Measurements from ENCODE around the gene CDH4.

CDH4 gene

DNA sequence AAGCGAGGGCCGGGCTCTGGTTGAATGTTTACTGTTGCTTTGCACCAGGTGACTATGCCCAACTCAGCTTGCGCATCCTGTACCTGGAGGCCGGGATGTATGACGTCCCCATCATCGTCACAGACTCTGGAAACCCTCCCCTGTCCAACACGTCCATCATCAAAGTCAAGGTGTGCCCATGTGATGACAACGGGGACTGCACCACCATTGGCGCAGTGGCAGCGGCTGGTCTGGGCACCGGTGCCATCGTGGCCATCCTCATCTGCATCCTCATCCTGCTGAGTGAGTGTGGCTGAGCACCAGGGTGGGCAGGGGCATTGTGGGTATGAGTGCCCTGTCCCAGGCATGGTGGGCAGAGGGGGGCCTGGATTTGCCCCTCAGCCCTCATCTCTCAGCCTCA lies 677.5 kb downstream of the CDH4 start:
- TF ChIP-seq CTCF (IDR thresholded peaks at IDR 0.05; ENCODE audit: low read depth, low read length) = no peak
- no peak for DNase-seq (ENCODE audit: low read depth in 2 of 2)
- no peak overlapping the region for H3K4me3 ChIP-seq (replicated peaks in 1 of 2; ENCODE audit: low read depth in 2 of 2, low read length in 2 of 2)

DNA sequence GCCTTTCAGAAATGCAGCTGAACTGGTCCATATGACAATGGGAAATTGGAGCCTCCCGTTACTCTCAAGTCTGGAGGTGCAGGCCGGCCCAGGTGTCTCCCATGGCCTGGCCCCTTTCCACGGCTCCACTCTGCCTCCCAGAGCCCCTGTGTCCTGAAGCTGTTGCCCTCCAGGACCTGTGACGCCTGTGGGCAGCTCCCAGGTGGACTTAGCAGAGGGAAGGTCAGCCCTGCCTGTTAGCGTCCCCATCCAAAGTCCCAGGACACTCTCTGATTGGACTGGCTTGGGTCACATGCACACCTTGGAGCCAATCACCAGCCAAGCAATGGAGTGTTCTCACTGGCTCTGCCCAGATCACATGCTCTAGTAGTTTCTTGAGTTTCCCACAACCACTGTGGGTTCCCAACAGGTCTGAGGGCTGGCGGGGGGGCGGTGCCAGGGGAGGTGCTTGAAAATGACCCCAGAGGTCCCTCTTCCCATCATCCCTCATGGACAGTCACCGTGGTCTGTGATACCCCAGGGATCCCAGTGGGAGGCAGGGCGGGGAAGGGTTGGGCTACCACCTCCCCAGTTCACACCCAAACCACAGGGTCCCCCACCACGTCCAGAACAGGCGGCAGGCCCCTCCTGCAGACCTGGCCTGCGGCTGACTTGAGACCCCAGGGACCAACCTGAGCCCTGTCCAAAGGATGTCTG lies 678.1 kb downstream of the CDH4 start:
- no peak overlapping the region for H3K4me3 ChIP-seq (replicated peaks in 1 of 2; ENCODE audit: low read depth in 2 of 2, low read length in 2 of 2)
- no peak for TF ChIP-seq CTCF (IDR thresholded peaks at IDR 0.05; ENCODE audit: low read depth, low read length)
- no peak for DNase-seq (ENCODE audit: low read depth in 2 of 2)

DNA sequence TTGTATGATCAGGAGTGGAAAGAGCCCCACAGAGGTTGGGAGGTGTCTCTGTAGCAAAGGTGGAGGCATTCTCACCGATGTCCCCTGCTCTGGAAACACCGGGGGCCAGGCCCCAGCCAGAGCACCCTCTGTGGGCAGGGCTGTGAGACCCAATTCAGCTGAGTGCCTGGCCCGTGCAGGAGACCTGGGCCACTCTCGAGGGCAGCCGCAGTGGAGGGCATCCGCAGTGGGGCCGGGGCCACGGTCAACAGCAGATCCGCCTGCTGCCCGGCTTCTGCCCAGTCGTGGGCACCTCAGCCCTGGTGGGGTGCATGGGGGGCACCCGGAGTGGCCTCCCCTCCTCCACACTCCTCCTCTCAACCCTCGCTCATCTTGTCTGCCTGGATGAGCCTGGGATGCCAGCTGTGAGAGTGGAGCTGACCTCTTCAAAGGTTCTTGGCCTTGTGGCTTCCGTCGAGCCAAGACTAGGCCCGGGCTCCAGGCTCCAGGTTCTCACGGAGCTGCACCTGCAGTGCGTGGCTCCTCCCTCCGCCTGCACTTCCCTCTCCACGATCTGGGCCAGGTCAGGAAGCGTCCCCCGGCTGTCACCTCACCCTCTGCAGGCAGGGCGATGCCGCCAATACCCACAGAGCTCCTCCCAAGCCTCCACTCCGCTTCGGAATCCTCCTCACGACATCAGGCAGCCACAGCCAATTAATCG lies 678.9 kb downstream of the CDH4 start:
- no peak for TF ChIP-seq CTCF (IDR thresholded peaks at IDR 0.05; ENCODE audit: low read depth, low read length)
- no peak for DNase-seq (ENCODE audit: low read depth in 2 of 2)
- no peak overlapping the region for H3K4me3 ChIP-seq (replicated peaks in 1 of 2; ENCODE audit: low read depth in 2 of 2, low read length in 2 of 2)

GRCh38 chr20:61931476-61932198 lies 679.6 kb downstream of the CDH4 start:
- no peak for TF ChIP-seq CTCF (IDR thresholded peaks at IDR 0.05; ENCODE audit: low read depth, low read length)
- no peak for DNase-seq (ENCODE audit: low read depth in 2 of 2)
- no peak overlapping the region for H3K4me3 ChIP-seq (replicated peaks in 1 of 2; ENCODE audit: low read depth in 2 of 2, low read length in 2 of 2)

- no peak for DNase-seq (ENCODE audit: low read depth in 2 of 2)
- TF ChIP-seq CTCF (IDR thresholded peaks at IDR 0.05; ENCODE audit: low read depth, low read length) = no peak
- H3K4me3 ChIP-seq (replicated peaks in 1 of 2; ENCODE audit: low read depth in 2 of 2, low read length in 2 of 2) = no peak overlapping the region
Measured at GRCh38 chr20:61932199-61932592, 680.1 kb downstream of the CDH4 start.

DNA sequence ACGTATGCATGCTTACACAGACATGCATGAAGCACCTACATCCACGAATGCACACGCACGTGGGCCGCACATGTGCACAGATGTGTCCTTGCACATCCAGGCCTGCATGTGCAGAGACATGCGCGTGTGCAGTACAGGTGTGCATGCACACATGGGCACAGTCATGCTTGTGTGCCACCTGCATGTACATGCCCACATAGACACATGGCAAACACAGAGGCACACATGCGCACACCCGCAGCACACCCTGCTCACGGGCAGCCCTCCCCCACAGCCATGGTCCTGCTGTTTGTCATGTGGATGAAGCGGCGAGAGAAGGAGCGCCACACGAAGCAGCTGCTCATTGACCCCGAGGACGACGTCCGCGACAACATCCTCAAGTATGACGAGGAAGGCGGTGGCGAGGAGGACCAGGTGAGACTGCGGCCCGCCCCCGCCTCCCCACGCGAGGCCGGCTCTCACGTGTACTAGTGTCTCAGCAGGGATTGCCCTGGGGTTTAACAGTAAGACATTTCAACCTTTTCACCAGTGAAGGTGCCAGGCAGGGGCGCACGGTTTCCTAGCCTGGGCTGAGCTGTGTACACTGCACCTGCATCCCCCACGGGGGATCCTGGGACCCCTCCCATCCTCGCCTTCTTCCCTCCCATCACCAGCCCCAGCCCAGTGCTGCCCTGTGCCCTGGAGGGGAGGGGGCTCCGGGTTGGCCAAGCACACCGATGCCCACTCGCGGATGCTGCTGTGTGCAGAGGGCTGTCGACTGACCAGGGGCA lies 680.8 kb downstream of the CDH4 start:
- H3K4me3 ChIP-seq (replicated peaks in 1 of 2; ENCODE audit: low read depth in 2 of 2, low read length in 2 of 2) = no peak overlapping the region
- TF ChIP-seq CTCF (IDR thresholded peaks at IDR 0.05; ENCODE audit: low read depth, low read length) = no peak
- no peak for DNase-seq (ENCODE audit: low read depth in 2 of 2)
